ENCODE measurements around the gene PLD6.

DNA sequence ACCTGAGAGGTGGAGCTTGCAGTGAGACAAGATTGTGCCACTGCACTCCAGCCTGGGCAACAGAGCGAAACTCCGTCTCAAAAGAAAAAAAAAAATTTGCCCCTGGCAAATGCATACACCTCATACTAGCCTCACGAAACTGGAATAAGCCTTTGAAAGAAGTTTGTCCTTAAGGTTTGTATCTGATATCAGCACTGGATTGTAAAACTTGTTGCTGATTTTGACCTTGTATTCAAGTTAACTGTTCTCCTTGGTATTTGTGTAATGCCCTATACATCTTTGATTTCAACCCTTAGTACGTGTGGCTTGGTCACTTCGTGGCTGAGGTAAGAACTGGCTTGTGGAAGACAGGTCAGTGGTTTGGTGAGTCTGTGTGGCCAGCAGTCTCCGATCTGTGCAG is 37.0 kb upstream of the PLD6 start:
- TF ChIP-seq, protein P1, sequence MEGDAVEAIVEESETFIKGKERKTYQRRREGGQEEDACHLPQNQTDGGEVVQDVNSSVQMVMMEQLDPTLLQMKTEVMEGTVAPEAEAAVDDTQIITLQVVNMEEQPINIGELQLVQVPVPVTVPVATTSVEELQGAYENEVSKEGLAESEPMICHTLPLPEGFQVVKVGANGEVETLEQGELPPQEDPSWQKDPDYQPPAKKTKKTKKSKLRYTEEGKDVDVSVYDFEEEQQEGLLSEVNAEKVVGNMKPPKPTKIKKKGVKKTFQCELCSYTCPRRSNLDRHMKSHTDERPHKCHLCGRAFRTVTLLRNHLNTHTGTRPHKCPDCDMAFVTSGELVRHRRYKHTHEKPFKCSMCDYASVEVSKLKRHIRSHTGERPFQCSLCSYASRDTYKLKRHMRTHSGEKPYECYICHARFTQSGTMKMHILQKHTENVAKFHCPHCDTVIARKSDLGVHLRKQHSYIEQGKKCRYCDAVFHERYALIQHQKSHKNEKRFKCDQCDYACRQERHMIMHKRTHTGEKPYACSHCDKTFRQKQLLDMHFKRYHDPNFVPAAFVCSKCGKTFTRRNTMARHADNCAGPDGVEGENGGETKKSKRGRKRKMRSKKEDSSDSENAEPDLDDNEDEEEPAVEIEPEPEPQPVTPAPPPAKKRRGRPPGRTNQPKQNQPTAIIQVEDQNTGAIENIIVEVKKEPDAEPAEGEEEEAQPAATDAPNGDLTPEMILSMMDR (IDR thresholded peaks at IDR 0.05): no peak
- no peak for TF ChIP-seq POLR2A (IDR thresholded peaks at IDR 0.05)
- TF ChIP-seq POLR2AphosphoS5 (IDR thresholded peaks at IDR 0.05): no peak
- TF ChIP-seq EP300 (IDR thresholded peaks at IDR 0.05): no peak
